Glomerular visceral epithelial cell (primary cell): ENCODE data around the gene ATOX1.

ENCODE experiments used
- DNase-seq: peaks from one replicate; pipeline ENCODE4 v3.0.0-alpha.2; 2016; ENCODE audit errors: extremely low spot score

The ATOX1 gene

GRCh38 chr5:151697452-151697851, 61.0 kb downstream of the ATOX1 start:
- DNase-seq: no peak

GRCh38 chr5:151696470-151697061, 61.9 kb downstream of the ATOX1 start:
- peak; percentile 95 for DNase-seq

- DNase-seq: no peak
Measured at GRCh38 chr5:151695464-151695863, 63.0 kb downstream of the ATOX1 start.

- no peak for DNase-seq
Measured at GRCh38 chr5:151694035-151694485, 64.4 kb downstream of the ATOX1 start.
